Sigmoid colon (tissue), 7 donors: Measurements from ENCODE around the gene PSMD10. TPM values are rescaled to one million over a fixed set of nuclear protein-coding genes. Genes with fewer than 3 reads are reported as not detected.

Experiments
- DNase-seq: peaks from one replicate; pipeline ENCODE4 v3.0.0-alpha.2; 2019
- H3K27ac ChIP-seq, 4 donors: fragments of 200-600 bp; sonication (generic); one replicate each; pipeline ENCODE4 v1.5.1; 2016 to 2019; ENCODE audit warnings: mild to moderate bottlenecking in 1 of 4
- H3K27me3 ChIP-seq, 3 donors: fragments of 200-600 bp; sonication (generic); one replicate each; pipeline ENCODE4 v1.5.1; 2019; ENCODE audit warnings: mild to moderate bottlenecking in 1 of 3
- H3K36me3 ChIP-seq, 4 donors: fragments of 200-600 bp; sonication (generic); one replicate each; pipeline ENCODE4 v1.5.1; 2016 to 2019
- H3K4me1 ChIP-seq, 4 donors: fragments of 200-600 bp; sonication (generic); one replicate each; pipeline ENCODE4 v1.5.1; 2017 to 2019
- H3K4me3 ChIP-seq, 4 donors: fragments of 200-600 bp; sonication (generic); one replicate each; pipeline ENCODE4 v1.5.1; 2017 to 2019; ENCODE audit warnings: mild to moderate bottlenecking in 2 of 4, moderate library complexity in 1 of 4
- H3K9me3 ChIP-seq, 4 donors: fragments of 200-600 bp in 3 of 4; sonication (generic) in 3 of 4; one replicate each; pipeline versions ENCODE4 v1.5.1 to v1.6.1; 2013 to 2019
- EP300 ChIP-seq, 4 donors: sonication (generic); formaldehyde crosslinking; IDR thresholded peaks; one replicate each; pipeline ENCODE4 v1.6.1; 2017; ENCODE audit warnings: antibody characterized with exemption in 4 of 4
- POLR2A ChIP-seq, 2 donors: fragments of 450-650 bp; IDR thresholded peaks; one replicate each; pipeline ENCODE4 v1.6.1; 2016; ENCODE audit warnings: antibody characterized with exemption in 2 of 2, mild to moderate bottlenecking in 2 of 2, moderate library complexity in 2 of 2
- POLR2AphosphoS5 ChIP-seq, 4 donors: sonication (generic); formaldehyde crosslinking; IDR thresholded peaks; one replicate each; pipeline ENCODE4 v1.6.1; 2017; ENCODE audit warnings: antibody characterized with exemption in 4 of 4
- whole genome bisulfite sequencing, 2 donors: extraction: QIAGEN DNeasy Blood & Tissue Kit; methylation state at CpG; one replicate each; pipeline ENCODE4 v1.1.7; 2013; 5-methylcytosine and 5-hydroxymethylcytosine counted together
- intact Hi-C: fragments of 100-400 bp; cut with DNase I; formaldehyde crosslinking; loops from one replicate; pipeline ENCODE4 v1.15.1; 2023
- polyA plus RNA-seq, 3 donors: library from polyadenylated mRNA; stranded (reverse); fragments of 200-250 nt; gene quantifications; one replicate each; pipeline ENCODE4 v1.2.3, GENCODE V29; 2013
- total RNA-seq, 4 donors: library from RNA; depleted of rRNA; stranded (reverse); fragments of >200 nt; gene quantifications; one replicate each; pipeline ENCODE4 v1.1.0, GENCODE V29; 2016
- donor health status: healthy with polysubstance abuse.
- donor health status: Bipolar disorder and iron deficiency.
- donor health status: healthy.

The PSMD10 gene
- total and polyA plus RNA-seq, 7 donors = 21.6 to 69.1 (median 39.0) TPM

GRCh38 chrX:108034725-108035124, 56.6 kb downstream of the PSMD10 start:
- no peak overlapping the region for H3K27ac ChIP-seq
- no peak for DNase-seq
- no peaks in the 10 kb centered on the region for H3K9me3 ChIP-seq
- 18 to 68% methylated on average over 3 of the region's 3 CpGs for WGBS, 2 donors
- intact Hi-C loops = no loop called here
- no peaks in the 10 kb centered on the region for H3K4me1 ChIP-seq
- no peaks in the 10 kb centered on the region for H3K36me3 ChIP-seq
- H3K27me3 ChIP-seq = peaks cover 0 to 2% (median 0%) of the 10 kb centered on the region in 3 donors
- H3K4me3 ChIP-seq = no peak overlapping the region
- TF ChIP-seq POLR2A (IDR thresholded peaks at IDR 0.05) (no peak), EP300 (IDR thresholded peaks at IDR 0.05) (no peak), POLR2AphosphoS5 (IDR thresholded peaks at IDR 0.05) (no peak)

Other genes starting within 250 kb of the PSMD10 start
- not detected for gene TEX13B, start 109.2 kb downstream of the PSMD10 start, total RNA-seq
- gene TEX13B, start 109.2 kb downstream of the PSMD10 start, polyA plus RNA-seq = not detected
- under 1 TPM in 1 of 4 donors, not detected in 3; 0.36 TPM for gene VSIG1, start 46.5 kb downstream of the PSMD10 start, total RNA-seq
- gene VSIG1, start 46.5 kb downstream of the PSMD10 start, polyA plus RNA-seq = under 1 TPM in 1 of 3 donors, not detected in 2; 0.64 TPM
- gene ATG4A, start 236 bp upstream of the PSMD10 start, total RNA-seq = 10 to 100 TPM in 1 of 4 donors, 1 to 10 TPM in 3; 5.0 to 14.3 (median 8.0) TPM
- 10 to 100 TPM; 14.5 to 38.6 (median 22.2) TPM for gene ATG4A, start 236 bp upstream of the PSMD10 start, polyA plus RNA-seq